ENCODE measurements around the gene MRPS9.

Gene MRPS9

DNA sequence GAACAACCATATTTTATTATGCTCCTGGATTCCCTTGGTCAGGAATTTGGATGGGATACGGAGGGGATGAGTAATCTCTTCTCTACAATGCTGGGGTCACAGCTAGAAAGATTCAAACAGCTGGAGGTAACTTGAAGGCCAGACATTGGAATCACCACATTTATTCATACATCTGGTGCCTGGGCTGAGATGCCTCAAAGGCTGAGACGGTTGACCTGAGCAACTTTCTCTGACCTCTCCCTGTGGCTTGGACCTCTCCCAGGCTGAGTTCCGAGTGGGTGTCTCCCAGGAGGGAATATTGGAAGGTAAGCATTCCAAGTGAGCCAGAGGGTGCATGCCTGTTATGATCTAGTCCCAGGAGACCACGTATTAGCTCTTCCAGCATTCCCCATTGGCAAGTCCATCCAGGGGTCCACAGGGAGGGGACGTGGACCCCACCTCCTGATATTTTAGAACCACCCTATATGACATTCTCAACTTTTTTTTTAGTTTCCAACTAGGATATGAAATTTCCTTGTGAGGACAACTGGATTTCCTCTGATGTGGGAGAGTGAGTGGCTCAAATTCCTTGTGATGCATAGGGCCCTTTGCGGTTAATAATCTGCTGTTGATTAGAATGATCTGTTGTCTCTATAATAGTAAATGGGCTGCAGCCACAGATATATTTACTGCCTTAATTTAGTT, 101.8 kb downstream of the MRPS9 start:
- peaks cover 3% of the 10 kb centered on the region for H3K27me3 ChIP-seq (ENCODE audit: insufficient read depth, low read length, poor library complexity)
- no peak for TF ChIP-seq EZH2 (IDR thresholded peaks at IDR 0.05; ENCODE audit: borderline replicate concordance, low read depth, low read length, severe bottlenecking)
- TF ChIP-seq, protein P1, sequence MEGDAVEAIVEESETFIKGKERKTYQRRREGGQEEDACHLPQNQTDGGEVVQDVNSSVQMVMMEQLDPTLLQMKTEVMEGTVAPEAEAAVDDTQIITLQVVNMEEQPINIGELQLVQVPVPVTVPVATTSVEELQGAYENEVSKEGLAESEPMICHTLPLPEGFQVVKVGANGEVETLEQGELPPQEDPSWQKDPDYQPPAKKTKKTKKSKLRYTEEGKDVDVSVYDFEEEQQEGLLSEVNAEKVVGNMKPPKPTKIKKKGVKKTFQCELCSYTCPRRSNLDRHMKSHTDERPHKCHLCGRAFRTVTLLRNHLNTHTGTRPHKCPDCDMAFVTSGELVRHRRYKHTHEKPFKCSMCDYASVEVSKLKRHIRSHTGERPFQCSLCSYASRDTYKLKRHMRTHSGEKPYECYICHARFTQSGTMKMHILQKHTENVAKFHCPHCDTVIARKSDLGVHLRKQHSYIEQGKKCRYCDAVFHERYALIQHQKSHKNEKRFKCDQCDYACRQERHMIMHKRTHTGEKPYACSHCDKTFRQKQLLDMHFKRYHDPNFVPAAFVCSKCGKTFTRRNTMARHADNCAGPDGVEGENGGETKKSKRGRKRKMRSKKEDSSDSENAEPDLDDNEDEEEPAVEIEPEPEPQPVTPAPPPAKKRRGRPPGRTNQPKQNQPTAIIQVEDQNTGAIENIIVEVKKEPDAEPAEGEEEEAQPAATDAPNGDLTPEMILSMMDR (IDR thresholded peaks at IDR 0.05; ENCODE audit: borderline replicate concordance, extremely low read depth, low read length, poor library complexity, severe bottlenecking): no peak
- H2AFZ ChIP-seq (ENCODE audit: low read depth, low read length): no peak overlapping the region
- ATAC-seq (ENCODE audit: insufficient read depth, low read depth) (no peak), DNase-seq (no peak)
- H3K9ac ChIP-seq (ENCODE audit: low read depth, low read length): no peak overlapping the region
- H3K36me3 ChIP-seq (ENCODE audit: insufficient read depth, low read length): no peaks in the 10 kb centered on the region
- H3K9me3 ChIP-seq (ENCODE audit: insufficient read depth, low read length, severe bottlenecking): no peaks in the 10 kb centered on the region
- no peak overlapping the region for H3K4me3 ChIP-seq (ENCODE audit: low read depth in 1 of 2, low read length in 2 of 2)
- H3K79me2 ChIP-seq (ENCODE audit: insufficient read depth, low read length): no peaks in the 10 kb centered on the region
- no peak overlapping the region for H3K4me2 ChIP-seq (ENCODE audit: insufficient read depth, low read length)
- no peak overlapping the region for H3K27ac ChIP-seq (ENCODE audit: low read length)
- no peaks in the 10 kb centered on the region for H3K4me1 ChIP-seq (ENCODE audit: insufficient read depth, low read length)
- no peaks in the 10 kb centered on the region for H4K20me1 ChIP-seq (ENCODE audit: insufficient read depth, low read length)

DNA sequence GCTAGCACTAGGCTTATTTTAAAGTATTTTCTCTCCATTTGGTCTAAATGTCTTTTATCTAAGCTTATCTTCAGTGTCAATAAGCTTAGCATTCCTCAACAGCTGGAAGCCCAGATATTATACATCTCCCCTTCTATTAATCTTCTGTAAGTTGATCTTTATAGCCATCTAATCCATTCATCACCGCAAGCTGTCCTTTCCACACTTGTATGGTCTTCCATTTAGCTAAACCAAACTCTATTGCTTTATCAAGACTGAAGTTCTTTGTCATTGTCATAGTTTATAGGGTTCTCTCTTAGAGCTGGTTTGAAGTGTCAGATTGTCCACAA, 102.3 kb downstream of the MRPS9 start:
- ATAC-seq (ENCODE audit: insufficient read depth, low read depth) (no peak), DNase-seq (no peak)
- Histone ChIP-seq H3K9me3 (ENCODE audit: insufficient read depth, low read length, severe bottlenecking) (no peaks in the 10 kb centered on the region), H3K4me2 (ENCODE audit: insufficient read depth, low read length) (no peak overlapping the region), H3K9ac (ENCODE audit: low read depth, low read length) (no peak overlapping the region), H3K79me2 (ENCODE audit: insufficient read depth, low read length) (no peaks in the 10 kb centered on the region), H2AFZ (ENCODE audit: low read depth, low read length) (no peak overlapping the region), H3K27me3 (ENCODE audit: insufficient read depth, low read length, poor library complexity) (peaks cover 3% of the 10 kb centered on the region), H3K4me1 (ENCODE audit: insufficient read depth, low read length) (no peaks in the 10 kb centered on the region), H3K36me3 (ENCODE audit: insufficient read depth, low read length) (no peaks in the 10 kb centered on the region), H4K20me1 (ENCODE audit: insufficient read depth, low read length) (no peaks in the 10 kb centered on the region), H3K4me3 (ENCODE audit: low read depth in 1 of 2, low read length in 2 of 2) (no peak overlapping the region), H3K27ac (ENCODE audit: low read length) (no peak overlapping the region)
- TF ChIP-seq EZH2 (IDR thresholded peaks at IDR 0.05; ENCODE audit: borderline replicate concordance, low read depth, low read length, severe bottlenecking): no peak
- TF ChIP-seq, protein P1 (IDR thresholded peaks at IDR 0.05; ENCODE audit: borderline replicate concordance, extremely low read depth, low read length, poor library complexity, severe bottlenecking): no peak

- Histone ChIP-seq H4K20me1 (ENCODE audit: insufficient read depth, low read length) (no peaks in the 10 kb centered on the region), H2AFZ (ENCODE audit: low read depth, low read length) (no peak overlapping the region), H3K36me3 (ENCODE audit: insufficient read depth, low read length) (no peaks in the 10 kb centered on the region), H3K79me2 (ENCODE audit: insufficient read depth, low read length) (no peaks in the 10 kb centered on the region), H3K27ac (ENCODE audit: low read length) (no peak overlapping the region), H3K4me2 (ENCODE audit: insufficient read depth, low read length) (no peak overlapping the region), H3K4me3 (ENCODE audit: low read depth in 1 of 2, low read length in 2 of 2) (no peak overlapping the region), H3K9ac (ENCODE audit: low read depth, low read length) (no peak overlapping the region), H3K4me1 (ENCODE audit: insufficient read depth, low read length) (no peaks in the 10 kb centered on the region), H3K9me3 (ENCODE audit: insufficient read depth, low read length, severe bottlenecking) (no peaks in the 10 kb centered on the region), H3K27me3 (ENCODE audit: insufficient read depth, low read length, poor library complexity) (peaks cover 3% of the 10 kb centered on the region)
- TF ChIP-seq, protein P1 (IDR thresholded peaks at IDR 0.05; ENCODE audit: borderline replicate concordance, extremely low read depth, low read length, poor library complexity, severe bottlenecking): no peak
- TF ChIP-seq EZH2 (IDR thresholded peaks at IDR 0.05; ENCODE audit: borderline replicate concordance, low read depth, low read length, severe bottlenecking): no peak
- DNase-seq (no peak), ATAC-seq (ENCODE audit: insufficient read depth, low read depth) (no peak)
Measured at GRCh38 chr2:105141099-105141614, 103.3 kb downstream of the MRPS9 start.

All from DND-41 (cell line).